Stimulated activated CD8-positive, alpha-beta memory T cell treated with anti-CD3 and anti-CD28 coated beads, Interleukin-12 subunit alpha, Interleukin-12 subunit beta, amount 100 ng/mL, for 1 hour (primary cell): Measurements from ENCODE around the gene CDH13.
"Not testable (repeated sequence)": the region's sequence is repeated elsewhere in the genome, so short reads cannot be mapped to it uniquely, and the experiment has no call there.

ENCODE experiments used
- DNase-seq: peaks from one replicate; pipeline ENCODE4 v3.0.0-alpha.2; 2020; ENCODE audit warnings: low read depth

The CDH13 gene

DNA sequence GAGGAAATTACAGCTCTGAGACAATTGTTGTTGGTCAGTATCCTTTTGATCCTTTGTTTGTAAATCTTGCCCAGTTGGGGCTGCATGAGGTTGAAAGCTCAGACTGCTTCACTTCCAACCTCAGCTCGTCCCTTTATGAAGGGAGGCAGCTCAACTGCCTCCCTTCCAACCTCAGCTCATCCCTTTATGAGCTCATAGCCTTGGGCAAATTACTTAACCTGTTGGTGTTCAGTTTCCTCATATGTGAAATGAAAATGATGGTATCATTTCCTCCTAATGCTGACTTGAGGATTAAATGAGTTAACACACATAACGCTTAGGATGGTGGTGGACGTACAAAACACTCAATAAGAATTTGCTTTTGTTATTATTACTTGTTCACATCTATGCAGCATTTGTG, 265.1 kb downstream of the CDH13 start:
- no peak for DNase-seq

GRCh38 chr16:82892324-82892723, 265.6 kb downstream of the CDH13 start:
- no peak for DNase-seq

GRCh38 chr16:82895843-82896242, 269.1 kb downstream of the CDH13 start:
- no peak for DNase-seq

DNA sequence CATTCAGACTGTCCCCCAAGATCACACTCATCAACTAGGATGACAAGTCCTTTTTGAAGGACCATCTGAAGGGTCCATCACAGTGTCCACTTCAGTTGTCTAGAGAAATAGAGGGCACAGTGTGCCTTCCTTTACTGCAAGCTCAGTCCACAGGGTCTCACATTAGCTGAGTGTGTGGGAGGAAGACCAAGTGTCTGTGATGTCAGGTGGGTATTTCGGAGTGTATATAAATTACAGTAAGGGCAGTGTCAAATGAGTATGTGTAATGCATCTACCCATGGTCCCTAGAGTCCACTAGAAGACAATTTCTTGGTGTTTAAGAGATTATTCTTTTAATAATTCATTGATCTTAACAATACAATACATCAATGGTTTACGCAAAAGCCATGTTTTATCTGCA, 272.2 kb downstream of the CDH13 start:
- no peak for DNase-seq

GRCh38 chr16:82899731-82900450, 273.1 kb downstream of the CDH13 start:
- DNase-seq = no peak

GRCh38 chr16:82900559-82900958, 273.8 kb downstream of the CDH13 start:
- no peak for DNase-seq

GRCh38 chr16:82911925-82912324, 285.2 kb downstream of the CDH13 start:
- DNase-seq = no peak

DNA sequence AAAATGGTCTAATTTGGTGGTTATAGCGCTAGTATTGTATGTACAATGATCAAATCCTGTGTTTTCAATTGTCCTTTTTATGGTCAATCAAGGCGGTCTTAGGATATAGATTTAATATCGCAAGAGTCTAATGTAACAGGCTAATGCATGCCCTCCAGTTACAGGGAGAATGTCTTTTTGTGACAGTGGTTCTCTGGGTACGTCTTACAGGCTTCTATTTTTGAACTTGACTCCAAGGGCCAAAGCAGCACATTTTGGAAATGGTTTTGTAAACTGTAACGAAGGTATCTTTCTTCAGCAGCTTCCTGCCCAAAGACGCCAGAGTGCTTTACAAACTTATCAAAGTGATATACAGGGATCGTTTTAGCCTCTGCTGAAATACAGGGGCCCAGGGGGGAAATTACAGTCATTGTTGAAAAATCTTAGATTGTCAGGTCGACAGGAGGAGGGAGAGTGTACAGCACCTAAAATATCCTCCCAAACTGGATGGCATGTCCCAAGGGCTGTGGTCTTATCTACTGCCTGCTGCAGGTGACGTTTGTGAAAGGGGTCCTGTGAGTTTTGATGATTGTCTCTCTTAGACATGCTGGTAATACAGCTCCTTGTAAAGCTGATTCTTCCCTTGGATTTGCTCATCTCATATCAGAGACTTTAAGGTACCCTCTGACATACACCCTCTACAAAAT, 288.5 kb downstream of the CDH13 start:
- no peak for DNase-seq

- DNase-seq = no peak
These were observed 291.3 kb downstream of the CDH13 start for GRCh38 chr16:82917886-82918595.

DNA sequence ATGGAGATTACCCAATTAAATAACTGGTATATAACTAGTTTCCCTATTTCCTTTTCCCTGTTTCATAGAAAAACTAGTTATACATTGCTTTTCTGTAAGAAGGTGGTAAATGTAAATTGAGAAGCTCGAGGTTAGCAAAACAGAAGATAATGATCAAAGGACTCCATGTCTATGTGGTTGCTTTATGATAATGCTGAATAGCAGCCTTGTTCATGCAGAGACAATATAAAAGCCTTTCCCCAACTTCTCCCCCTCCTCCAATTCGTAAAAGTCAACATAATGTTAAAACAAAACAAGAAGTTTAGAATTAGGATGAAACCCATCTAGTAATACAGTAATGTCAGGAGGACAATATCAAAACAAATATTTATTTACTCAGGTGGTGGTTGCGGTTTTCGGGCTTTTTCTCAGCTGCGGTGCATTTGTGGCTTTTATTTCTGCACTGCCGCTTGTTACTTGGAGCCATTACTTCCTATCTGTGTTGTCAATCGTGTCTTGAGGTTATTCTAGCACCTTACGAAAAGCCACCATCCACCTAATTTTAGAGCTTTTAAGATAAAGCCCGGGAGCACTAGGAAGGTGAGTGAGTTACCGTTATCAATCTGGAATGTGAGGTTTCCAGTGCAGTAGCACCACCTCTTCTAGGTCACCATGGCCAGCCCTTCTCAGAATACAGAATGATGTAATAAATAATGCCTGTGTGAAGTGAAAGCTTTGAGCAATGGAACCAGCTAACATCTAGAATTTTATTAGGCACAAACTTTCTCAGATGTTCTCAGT, 297.5 kb downstream of the CDH13 start:
- DNase-seq = no peak

DNA sequence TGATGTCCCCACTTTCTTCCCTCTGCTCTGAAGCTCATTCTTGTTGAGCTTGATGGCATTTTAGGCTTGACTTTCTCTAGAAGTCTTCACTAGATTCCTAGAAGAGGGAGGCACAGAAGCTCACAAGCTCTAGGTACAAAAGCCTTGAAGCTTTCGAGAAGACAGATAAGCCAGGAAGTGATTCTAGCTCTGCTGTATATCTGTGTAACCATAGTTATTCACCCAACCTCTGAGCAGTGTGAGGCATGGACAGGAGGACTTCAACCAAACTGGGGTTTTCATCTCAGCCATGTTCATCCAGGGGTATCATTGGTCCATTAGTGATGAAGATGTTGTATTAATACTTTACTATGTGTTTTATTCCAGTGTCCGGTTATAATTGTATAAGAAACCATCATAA, 299.7 kb downstream of the CDH13 start:
- no peak for DNase-seq

- DNase-seq = not testable (repeated sequence)
These were observed 307.2 kb downstream of the CDH13 start for GRCh38 chr16:82933933-82934332.

DNA sequence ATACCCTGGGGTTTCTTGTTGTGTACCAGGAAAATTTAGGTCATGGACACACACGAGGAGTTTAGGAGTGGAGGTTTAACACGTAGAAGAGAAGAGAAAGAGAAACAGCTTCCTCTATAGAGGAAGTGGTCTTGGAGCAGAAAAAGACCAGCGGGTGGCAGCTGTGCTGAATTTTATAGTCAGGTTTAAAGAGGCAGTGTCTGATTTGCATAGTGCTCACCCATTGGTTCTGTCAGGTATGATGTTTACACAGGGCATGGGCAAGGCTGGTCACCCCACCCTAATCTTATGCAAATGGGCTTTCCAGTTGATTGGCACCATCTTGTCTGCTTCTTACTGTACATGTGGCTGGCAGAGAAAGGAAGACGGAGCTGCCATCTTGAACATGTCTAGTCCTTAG, 309.0 kb downstream of the CDH13 start:
- no peak for DNase-seq

DNA sequence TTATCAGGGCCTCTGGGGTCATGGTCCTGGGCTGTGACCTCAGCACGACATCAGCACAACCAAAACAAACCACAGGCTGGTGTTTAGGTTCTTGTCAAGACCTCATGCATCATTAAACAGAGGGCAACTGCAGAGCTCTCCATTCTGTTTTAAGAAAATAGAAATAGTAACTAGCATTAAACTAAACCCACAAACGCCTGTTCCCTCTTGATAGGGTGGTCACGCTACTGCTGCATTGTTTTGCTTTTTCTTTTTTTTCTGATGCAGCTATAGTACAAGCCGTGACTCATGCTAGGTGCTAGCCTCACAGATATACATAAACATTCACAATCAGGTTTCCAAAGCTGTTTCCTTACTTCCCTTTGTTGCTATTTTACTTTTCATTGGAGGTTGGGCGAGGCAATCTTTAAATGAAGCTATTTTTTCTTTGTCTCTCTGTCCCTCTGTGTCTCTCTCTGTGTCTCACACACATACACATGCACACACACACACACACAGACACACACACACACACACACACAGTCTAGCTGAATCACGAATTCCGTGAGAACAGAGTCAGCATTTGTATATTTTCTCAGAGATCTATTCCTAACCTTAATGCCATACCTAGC, 310.3 kb downstream of the CDH13 start:
- DNase-seq = no peak

GRCh38 chr16:82937926-82938520, 311.3 kb downstream of the CDH13 start:
- no peak for DNase-seq

DNA sequence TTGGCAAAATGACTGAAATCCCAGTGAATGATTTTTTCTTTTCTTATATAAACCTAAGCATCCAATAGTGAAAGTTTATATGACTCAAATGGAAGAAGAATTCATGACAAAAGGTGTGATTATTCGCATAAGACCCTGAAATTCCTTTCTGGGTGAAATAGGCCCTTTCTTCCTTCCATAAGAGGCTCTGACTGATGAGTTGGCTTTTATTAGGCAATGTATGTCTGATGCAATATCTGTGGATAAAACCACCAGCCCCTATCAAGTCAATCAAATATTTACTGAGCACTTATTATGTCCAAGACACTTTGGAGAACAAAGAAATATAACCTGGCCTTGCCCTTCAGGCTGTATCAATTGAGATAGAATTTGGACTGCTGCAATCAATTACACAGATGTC, 316.6 kb downstream of the CDH13 start:
- no peak for DNase-seq

GRCh38 chr16:82945420-82946101, 318.8 kb downstream of the CDH13 start:
- DNase-seq = no peak

GRCh38 chr16:82947698-82948097, 320.9 kb downstream of the CDH13 start:
- no peak for DNase-seq

- DNase-seq = no peak
These were observed 322.2 kb downstream of the CDH13 start for GRCh38 chr16:82949016-82949415.

DNA sequence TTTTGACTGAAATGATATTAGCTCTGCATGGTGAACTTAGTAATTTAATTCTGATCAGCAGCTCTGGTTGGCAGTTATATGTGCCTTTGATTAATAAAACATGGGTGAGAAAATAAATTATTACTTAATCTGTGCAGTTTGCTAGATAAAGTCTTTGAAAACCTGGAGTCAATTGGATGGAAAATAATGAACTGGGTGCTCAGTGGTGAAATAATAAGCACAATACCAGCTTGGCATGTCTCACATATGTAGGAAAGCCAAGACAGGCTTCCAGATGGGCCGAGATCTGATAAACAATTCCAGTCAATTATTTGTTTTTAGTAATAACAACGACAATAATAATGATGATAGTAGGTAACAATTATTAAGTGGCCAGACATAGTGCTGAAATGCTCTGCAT, 326.7 kb downstream of the CDH13 start:
- DNase-seq = no peak
